Aorta (tissue), 5 donors: Measurements from ENCODE around the gene NREP. TPM values are rescaled to one million over a fixed set of nuclear protein-coding genes. Genes with fewer than 3 reads are reported as not detected.
A peak's percentile ranks its signal among the peaks of the same experiment; 100 is the strongest.

ENCODE experiments used
- ATAC-seq: fragments of 200-7000 bp; cut with Tn5 transposase; one replicate; pipeline ENCODE4 v1.9.1; 2022; ENCODE audit warnings: moderate library complexity; ENCODE audit not compliant: low FRiP score
- DNase-seq, 2 donors: peaks; one replicate each; pipeline ENCODE4 v3.0.0-alpha.2; 2020
- H3K27ac ChIP-seq, 2 donors: one replicate each; pipeline ENCODE4 v1.5.1; 2013; ENCODE audit warnings: low read length in 2 of 2, mild to moderate bottlenecking in 2 of 2, moderate library complexity in 2 of 2, control low read depth in 1 of 2, inconsistent platforms in 1 of 2, low read depth in 1 of 2
- H3K27me3 ChIP-seq, 2 donors: one replicate each; pipeline ENCODE4 v1.6.1; 2013; ENCODE audit warnings: control low read depth in 1 of 2, low read length in 1 of 2, mild to moderate bottlenecking in 1 of 2, moderate library complexity in 1 of 2; ENCODE audit not compliant: insufficient read depth in 2 of 2, control insufficient read depth in 1 of 2
- H3K36me3 ChIP-seq, 2 donors: one replicate each; pipeline ENCODE4 v1.6.1; 2013; ENCODE audit warnings: control low read depth in 1 of 2, low read length in 1 of 2, mild to moderate bottlenecking in 1 of 2; ENCODE audit not compliant: insufficient read depth in 2 of 2, control insufficient read depth in 1 of 2
- H3K4me1 ChIP-seq, 2 donors: one replicate each; pipeline ENCODE4 v1.6.1; 2013; ENCODE audit warnings: low read length in 2 of 2, control low read depth in 1 of 2, mild to moderate bottlenecking in 1 of 2, moderate library complexity in 1 of 2; ENCODE audit not compliant: insufficient read depth in 2 of 2, control insufficient read depth in 1 of 2
- H3K4me3 ChIP-seq, 2 donors: one replicate each; pipeline ENCODE4 v1.5.1; 2013; ENCODE audit warnings: low read length in 2 of 2, control low read depth in 1 of 2, mild to moderate bottlenecking in 1 of 2
- H3K9me3 ChIP-seq: one replicate; pipeline ENCODE4 v1.6.1; 2013; ENCODE audit warnings: mild to moderate bottlenecking, low read length; ENCODE audit not compliant: control insufficient read depth
- WGBS, 2 donors: extraction: QIAGEN DNeasy Blood & Tissue Kit; methylation state at CpG; one replicate each; pipeline ENCODE4 v1.1.7; 2013; 5-methylcytosine and 5-hydroxymethylcytosine counted together
- intact Hi-C, 2 donors: fragments of 100-400 bp; cut with DNase I; formaldehyde crosslinking; loops; one replicate each; pipeline versions ENCODE4 v1.14.2 to v1.15.0; 2022
- polyA plus RNA-seq, 2 donors: library from polyadenylated mRNA; stranded (reverse); fragments of 200-250 nt; gene quantifications; one replicate each; pipeline ENCODE4 v1.2.3, GENCODE V29; 2013
- total RNA-seq, 2 donors: library from RNA; stranded (reverse); fragmentation: NEBNext Ultra II Directional; extraction: Animal tissue kit (Norgen Biotek cat#: 25700); gene quantifications; one replicate each; pipeline ENCODE4 v1.2.1, GENCODE V29; 2021
- donor health status: healthy with polysubstance abuse.
- donor health status: Bipolar disorder and iron deficiency.
- donor health status: DM: no; HTN: no; CAD: no.
- donor health status: DM: no; HTN: no; CAD: no.
- donor health status: DM: yes; HTN: yes; CAD: no.

NREP gene
- total and polyA plus RNA-seq, 4 donors: 8.3 to 33.7 (median 22.2) TPM

GRCh38 chr5:111757355-111758283, 625 bp upstream of the NREP start:
- H3K27me3 ChIP-seq: no peaks in the 10 kb centered on the region
- WGBS, 2 donors: 0 to 1% methylated on average over 88 to 98 of the region's 98 CpGs
- intact Hi-C loops: loop anchor here in 1 of 2 donors (5.0 to 10.0 kb wide), 5 partner anchors 100 to 947 kb away; no protein-coding TSS in a partner anchor
- DNase-seq (peak; percentile 97), ATAC-seq (peak; percentile 92)
- H3K4me3 ChIP-seq: peak overlapping the region; percentile 62 to 82
- no peaks in the 10 kb centered on the region for H3K4me1 ChIP-seq
- H3K36me3 ChIP-seq: no peaks in the 10 kb centered on the region
- H3K27ac ChIP-seq: peak overlapping the region; percentile 74 to 78
- no peaks in the 10 kb centered on the region for H3K9me3 ChIP-seq

DNA sequence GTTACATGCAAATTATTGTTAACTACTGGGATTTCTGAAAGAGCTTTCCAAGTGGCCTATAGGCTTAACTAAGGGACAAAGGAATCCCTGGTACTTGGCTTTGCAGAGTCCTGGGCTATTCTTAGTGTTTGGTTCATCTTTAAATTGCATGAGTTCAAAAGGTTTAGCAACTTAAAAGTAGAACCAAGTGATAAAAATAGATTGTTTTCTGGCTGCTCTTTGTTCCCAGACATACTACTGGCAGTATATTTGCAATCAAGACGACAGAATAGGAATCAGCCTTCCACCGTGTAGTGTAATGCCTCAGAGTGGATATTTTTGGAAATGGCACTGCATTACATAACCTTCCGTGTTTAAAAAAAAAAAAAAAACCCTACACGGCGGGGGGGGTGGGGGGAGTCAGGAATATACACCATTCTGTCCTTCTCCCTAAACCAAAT, 1.0 kb downstream of the NREP start:
- 1 to 2% methylated on average over 5 of the region's 5 CpGs for WGBS, 2 donors
- DNase-seq: no peak
- ATAC-seq: no peak
- Histone ChIP-seq H3K9me3 (no peaks in the 10 kb centered on the region), H3K4me1 (no peaks in the 10 kb centered on the region), H3K27ac (no peak overlapping the region), H3K36me3 (no peaks in the 10 kb centered on the region), H3K27me3 (no peaks in the 10 kb centered on the region), H3K4me3 (peak overlapping the region; percentile 62 to 82)
- intact Hi-C loops: loop anchor here in 1 of 2 donors (5.0 to 10.0 kb wide), 5 partner anchors 99 to 949 kb away; no protein-coding TSS in a partner anchor

DNA sequence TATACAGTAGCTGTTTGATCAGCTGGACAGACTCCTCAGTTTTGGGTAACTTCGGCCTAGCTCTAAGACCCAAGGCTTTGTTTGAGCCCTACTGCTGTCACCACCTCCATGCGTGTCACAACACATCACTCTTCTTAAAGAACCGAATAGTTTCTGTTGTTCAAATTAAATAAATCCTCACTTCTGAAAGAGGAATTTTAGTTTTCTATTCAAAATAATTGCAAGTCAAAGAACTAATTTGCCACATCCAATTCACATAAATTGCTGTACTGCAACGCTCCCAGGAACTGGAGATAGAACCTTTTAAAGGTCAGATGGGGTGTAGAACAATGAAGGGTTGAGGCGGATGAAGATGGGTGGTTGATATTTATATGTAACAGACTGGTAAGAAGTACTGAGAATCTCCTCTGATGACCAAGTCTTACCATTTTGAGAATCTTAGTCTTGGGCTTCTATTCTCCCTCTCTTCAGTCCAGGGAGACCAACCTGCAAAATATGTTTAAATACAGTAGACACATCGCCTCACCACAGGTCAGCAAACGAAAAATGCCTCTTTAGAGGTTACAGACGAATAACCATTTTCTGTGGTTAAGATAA, 1.6 kb downstream of the NREP start:
- 31% methylated on average over 8 of the region's 8 CpGs for WGBS, 2 donors
- DNase-seq (no peak), ATAC-seq (no peak)
- Histone ChIP-seq H3K9me3 (no peaks in the 10 kb centered on the region), H3K36me3 (no peaks in the 10 kb centered on the region), H3K27me3 (no peaks in the 10 kb centered on the region), H3K4me1 (no peaks in the 10 kb centered on the region), H3K27ac (no peak overlapping the region), H3K4me3 (peak overlapping the region; percentile 62 to 82)
- intact Hi-C loops: loop anchor here in 1 of 2 donors (5.0 to 10.0 kb wide), 5 partner anchors 98 to 949 kb away; no protein-coding TSS in a partner anchor

DNA sequence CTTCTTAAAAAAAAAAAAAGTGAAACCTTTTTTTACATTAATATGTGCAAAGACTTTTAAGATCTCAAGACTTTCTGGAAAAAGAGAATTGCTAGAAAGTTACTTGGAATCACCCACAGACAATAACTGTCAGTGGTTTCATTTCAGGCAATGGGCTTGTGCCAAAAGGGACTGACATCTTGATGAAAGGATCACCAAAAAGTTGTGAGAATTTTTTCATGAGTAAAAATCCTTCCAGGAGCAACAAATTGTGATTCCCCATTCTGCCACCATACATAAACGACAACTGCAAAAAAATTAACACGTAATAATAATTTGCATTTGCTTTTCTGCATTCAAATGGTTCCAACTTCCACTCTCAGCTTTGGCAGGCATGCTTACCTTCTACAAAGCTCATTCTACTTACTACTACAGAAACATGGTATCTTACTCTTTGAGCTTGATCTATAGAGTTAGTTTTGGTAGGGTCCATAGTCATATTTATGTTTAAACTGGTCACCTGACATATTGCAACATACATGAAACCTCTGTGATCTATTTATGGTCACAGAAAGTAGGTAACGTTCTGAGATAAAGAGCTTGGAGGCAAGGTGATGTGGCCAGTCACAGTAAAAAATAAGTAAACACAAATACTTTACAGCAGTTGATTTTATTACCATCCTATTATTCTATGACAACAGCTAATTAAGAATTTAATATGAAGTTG, 3.0 kb downstream of the NREP start:
- no peak overlapping the region for H3K27ac ChIP-seq
- ATAC-seq (no peak), DNase-seq (no peak)
- WGBS, 2 donors: 63 to 71% methylated on average over 3 of the region's 3 CpGs
- H3K27me3 ChIP-seq: no peaks in the 10 kb centered on the region
- no peak overlapping the region for H3K4me3 ChIP-seq
- intact Hi-C loops: loop anchor here in 1 of 2 donors (10.0 kb wide), 1 partner anchor 951 kb away; no protein-coding TSS in a partner anchor
- H3K9me3 ChIP-seq: no peaks in the 10 kb centered on the region
- no peaks in the 10 kb centered on the region for H3K36me3 ChIP-seq
- no peaks in the 10 kb centered on the region for H3K4me1 ChIP-seq

- intact Hi-C loops: loop anchor here in 1 of 2 donors (10.0 kb wide), 1 partner anchor 952 kb away; no protein-coding TSS in a partner anchor
Measured at GRCh38 chr5:111752426-111752965, 4.5 kb downstream of the NREP start.

DNA sequence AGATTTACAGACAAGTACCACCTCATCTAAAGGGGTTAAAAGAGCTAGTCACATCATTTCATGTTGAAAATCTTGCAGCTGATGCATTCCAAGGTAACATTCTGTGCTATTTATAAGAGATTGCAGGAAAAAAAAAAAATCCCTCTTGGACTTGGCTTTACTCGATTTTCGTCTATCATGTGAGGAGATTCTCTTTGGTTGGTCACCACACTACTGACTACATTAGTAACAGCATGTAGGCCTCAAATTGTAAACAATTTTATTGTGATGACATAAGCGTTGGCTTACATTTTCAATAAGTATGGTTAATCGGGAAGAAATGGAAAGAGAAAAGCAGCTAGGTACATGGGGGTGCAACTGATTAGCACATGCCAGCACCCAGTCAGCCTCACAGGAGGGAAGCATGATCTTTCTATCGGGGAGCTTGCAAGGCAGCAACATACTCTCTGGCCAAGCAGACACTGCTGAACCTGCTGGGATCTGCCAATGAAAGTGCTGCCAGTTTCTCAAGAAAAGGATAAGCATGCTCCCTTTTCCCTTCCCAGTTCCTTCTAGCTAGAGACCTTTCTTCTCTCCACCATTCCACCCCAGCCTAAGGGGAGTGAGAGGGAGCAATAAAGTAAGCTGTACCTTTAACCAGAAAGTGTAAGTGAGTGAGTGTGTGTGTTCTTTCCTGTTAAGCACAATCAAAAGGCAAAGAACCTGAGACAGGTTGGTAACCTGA, 7.5 kb downstream of the NREP start:
- Histone ChIP-seq H3K36me3 (no peaks in the 10 kb centered on the region), H3K4me1 (peaks cover 3 to 14% of the 10 kb centered on the region in 2 donors), H3K4me3 (no peak overlapping the region), H3K27me3 (no peaks in the 10 kb centered on the region), H3K9me3 (no peaks in the 10 kb centered on the region), H3K27ac (peak overlapping the region in 1 of 2 donors; percentile 20)
- DNase-seq: no peak
- intact Hi-C loops: loop anchor here (10.0 kb wide), 3 partner anchors 95 to 955 kb away; no protein-coding TSS in a partner anchor
- WGBS, 2 donors: 30% methylated on average over 5 of the region's 5 CpGs
- no peak for ATAC-seq

More at GRCh38 chr5:111752426-111752965, 4.5 kb downstream of the NREP start:
- WGBS, 2 donors: 70 to 81% methylated on average over 2 of the region's 2 CpGs
- Histone ChIP-seq H3K4me3 (no peak overlapping the region), H3K9me3 (no peaks in the 10 kb centered on the region), H3K36me3 (no peaks in the 10 kb centered on the region), H3K4me1 (peaks cover 3 to 12% of the 10 kb centered on the region in 2 donors), H3K27me3 (no peaks in the 10 kb centered on the region), H3K27ac (no peak overlapping the region)
- DNase-seq: no peak
- ATAC-seq: no peak

GRCh38 chr5:111748304-111748763, 8.7 kb downstream of the NREP start:
- no peak overlapping the region for H3K4me3 ChIP-seq
- DNase-seq (no peak), ATAC-seq (peak; percentile 59)
- no peak overlapping the region for H3K27ac ChIP-seq
- no peaks in the 10 kb centered on the region for H3K9me3 ChIP-seq
- 26 to 35% methylated on average over 3 of the region's 3 CpGs for WGBS, 2 donors
- H3K4me1 ChIP-seq: peaks cover 3 to 18% of the 10 kb centered on the region in 2 donors
- intact Hi-C loops: loop anchor here (10.0 kb wide), 2 partner anchors 94 to 256 kb away; no protein-coding TSS in a partner anchor
- H3K36me3 ChIP-seq: no peaks in the 10 kb centered on the region
- H3K27me3 ChIP-seq: no peaks in the 10 kb centered on the region
